Right lobe of liver (tissue), 6 donors: ENCODE results near the gene MTCP1. TPM values are rescaled to one million over a fixed set of nuclear protein-coding genes. Genes with fewer than 3 reads are reported as not detected.
A peak's percentile ranks its signal among the peaks of the same experiment; 100 is the strongest.

Source experiments
- ATAC-seq, 4 donors: fragments of 200-7000 bp; cut with Tn5 transposase; one replicate each; pipeline ENCODE4 v1.9.1; 2020; ENCODE audit warnings: mild to moderate bottlenecking in 4 of 4, moderate library complexity in 4 of 4
- DNase-seq, 3 donors: peaks; one replicate each; pipeline ENCODE4 v3.0.0-alpha.2; 2020
- H3K27ac ChIP-seq, 3 donors: fragments of 200-600 bp; one replicate each; pipeline ENCODE4 v1.8.0; 2022
- H3K27me3 ChIP-seq, 2 donors: fragments of 200-600 bp; one replicate each; pipeline ENCODE4 v1.8.0; 2022
- H3K36me3 ChIP-seq, 4 donors: fragments of 200-600 bp; sonication (generic) in 1 of 4; one replicate each; pipeline versions ENCODE4 v1.5.1 to v1.8.0; 2017 to 2022; ENCODE audit warnings: control low read depth in 1 of 4
- H3K4me1 ChIP-seq, 4 donors: fragments of 200-600 bp; sonication (generic) in 1 of 4; one replicate each; pipeline versions ENCODE4 v1.5.1 to v1.8.0; 2017 to 2022; ENCODE audit warnings: control low read depth in 1 of 4
- H3K4me3 ChIP-seq, 3 donors: fragments of 200-600 bp; one replicate each; pipeline ENCODE4 v1.8.0; 2022
- H3K9me3 ChIP-seq, 4 donors: fragments of 200-600 bp; sonication (generic) in 1 of 4; one replicate each; pipeline versions ENCODE4 v1.5.1 to v1.8.0; 2017 to 2022; ENCODE audit warnings: control low read depth in 1 of 4
- POLR2A ChIP-seq: fragments of 450-650 bp; IDR thresholded peaks from one replicate; pipeline ENCODE4 v1.6.1; 2017; ENCODE audit warnings: antibody characterized with exemption, mild to moderate bottlenecking
- WGBS: methylation state at CpG from one replicate; pipeline ENCODE4 v1.1.6; 2018; ENCODE audit warnings: low coverage, low lambda C conversion rate; ENCODE audit not compliant: insufficient coverage; ENCODE audit errors: missing lambda C conversion rate; 5-methylcytosine and 5-hydroxymethylcytosine counted together
- intact Hi-C, 2 donors: fragments of 100-400 bp; cut with DNase I; formaldehyde crosslinking; loops; one replicate each; pipeline versions ENCODE4 v1.11.2 to v1.14.1; 2022
- long read RNA-seq: library from polyadenylated mRNA; unstranded; transcript quantifications from one replicate; pipeline ENCODE4 v2.0.0, GENCODE V29; 2019
- total RNA-seq, 6 experiments: library from RNA; depleted of rRNA in 2 of 6; stranded (reverse); fragments of >200 nt in 2 of 6; fragmentation: NEBNext Ultra II Directional in 3 of 6; extraction: Animal tissue kit (Norgen Biotek cat#: 25700) in 3 of 6; gene quantifications; one replicate each; pipeline versions ENCODE4 v1.1.0 to v1.2.4, GENCODE V29; 2016 to 2023
- TF ChIP-seq, protein P1 (sequence below), 4 donors: fragments of 200-600 bp in 3 of 4; fragments of 450-650 bp in 1 of 4; IDR thresholded peaks; one replicate each; pipeline versions ENCODE4 v1.5.1 to v1.8.0; 2016 to 2022; ENCODE audit warnings: antibody characterized with exemption in 4 of 4, mild to moderate bottlenecking in 2 of 4
- donor health status: DM: no; HTN: yes; CAD: no.
- donor health status: DM: no; HTN: no; CAD: no.
- donor health status: DM: no; HTN: no; CAD: no.
- donor health status: DM: no; HTN: yes; CAD: no.
- donor health status: DM: no; HTN: yes; CAD: no.

The MTCP1 gene
- 10 to 100 TPM in 4 of 6 experiments, 1 to 10 TPM in 1, under 1 TPM in 1; 0.98 to 26.8 (median 16.6) TPM for total RNA-seq
- long read RNA-seq, partial matches to known transcripts, result 0 of 2 reads
- long read RNA-seq, other reads (novel, unspliced or antisense), result 2 of 2 reads

- Histone ChIP-seq H3K27me3 (no peaks in the 10 kb centered on the region), H3K36me3 (peaks cover 0 to 3% (median 1%) of the 10 kb centered on the region in 4 donors), H3K4me3 (peak within 1 kb of the TSS; percentile 62 to 66 (median 63)), H3K4me1 (peaks cover 0 to 9% (median 0%) of the 10 kb centered on the region in 4 donors), H3K27ac (peak within 1 kb of the TSS; percentile 52 to 88 (median 78)), H3K9me3 (no peaks in the 10 kb centered on the region)
- intact Hi-C loops, result no loop called here
- 28% methylated on average over 18 of the region's 81 CpGs for WGBS
- peak; percentile 83 to 95 (median 92) for ATAC-seq
- TF ChIP-seq POLR2A, result peak; percentile 80
- TF ChIP-seq, protein P1, sequence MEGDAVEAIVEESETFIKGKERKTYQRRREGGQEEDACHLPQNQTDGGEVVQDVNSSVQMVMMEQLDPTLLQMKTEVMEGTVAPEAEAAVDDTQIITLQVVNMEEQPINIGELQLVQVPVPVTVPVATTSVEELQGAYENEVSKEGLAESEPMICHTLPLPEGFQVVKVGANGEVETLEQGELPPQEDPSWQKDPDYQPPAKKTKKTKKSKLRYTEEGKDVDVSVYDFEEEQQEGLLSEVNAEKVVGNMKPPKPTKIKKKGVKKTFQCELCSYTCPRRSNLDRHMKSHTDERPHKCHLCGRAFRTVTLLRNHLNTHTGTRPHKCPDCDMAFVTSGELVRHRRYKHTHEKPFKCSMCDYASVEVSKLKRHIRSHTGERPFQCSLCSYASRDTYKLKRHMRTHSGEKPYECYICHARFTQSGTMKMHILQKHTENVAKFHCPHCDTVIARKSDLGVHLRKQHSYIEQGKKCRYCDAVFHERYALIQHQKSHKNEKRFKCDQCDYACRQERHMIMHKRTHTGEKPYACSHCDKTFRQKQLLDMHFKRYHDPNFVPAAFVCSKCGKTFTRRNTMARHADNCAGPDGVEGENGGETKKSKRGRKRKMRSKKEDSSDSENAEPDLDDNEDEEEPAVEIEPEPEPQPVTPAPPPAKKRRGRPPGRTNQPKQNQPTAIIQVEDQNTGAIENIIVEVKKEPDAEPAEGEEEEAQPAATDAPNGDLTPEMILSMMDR (IDR thresholded peaks at IDR 0.05), result peak in 1 of 4 donors; percentile 9
- peak; percentile 86 to 90 (median 87) for DNase-seq
These were observed at the start of gene MTCP1, which contains the start of the genes BRCC3 and CMC4 for GRCh38 chrX:155070975-155071693. MTCP1 (minus strand) TSS chrX:155071136; CDS start chrX:155066010, 5,126 bp downstream. BRCC3 (plus strand) TSS chrX:155071508; CDS start chrX:155071528, 20 bp downstream. CMC4 (minus strand) TSS chrX:155071136; CDS start chrX:155064023, 7,113 bp downstream.

DNA sequence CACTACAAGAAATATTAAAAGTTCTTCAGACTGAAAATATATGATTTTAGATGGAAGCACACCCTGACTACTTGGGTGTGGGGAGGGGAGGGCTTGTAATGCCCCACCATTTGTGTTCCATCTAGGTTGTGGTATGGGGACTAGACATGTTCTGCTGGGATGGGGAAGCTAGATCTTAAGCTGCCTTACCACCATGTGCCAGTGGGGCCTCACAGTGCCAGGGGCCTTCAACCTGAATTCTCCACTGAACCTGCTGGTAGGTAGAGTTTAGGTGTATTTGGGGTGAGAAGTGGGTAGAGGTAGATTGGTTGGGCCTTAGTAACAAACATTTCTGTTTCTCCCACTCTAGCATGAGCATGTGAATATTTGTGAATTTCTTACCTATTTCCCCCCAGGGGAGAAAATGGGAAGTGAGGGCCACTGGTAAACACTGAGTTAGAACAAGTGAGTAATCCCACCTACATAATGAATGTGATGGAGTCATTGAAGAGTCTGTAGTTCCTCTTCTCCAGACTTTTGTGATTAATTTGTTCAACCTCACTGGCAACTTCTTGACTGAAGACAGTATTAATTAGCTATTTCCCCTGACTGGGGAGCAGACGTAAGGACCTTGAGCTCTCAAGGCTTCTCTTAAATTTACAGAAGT is 44.4 kb upstream of the MTCP1 start:
- Histone ChIP-seq H3K36me3 (no peaks in the 10 kb centered on the region), H3K4me3 (no peak overlapping the region), H3K27ac (no peak overlapping the region), H3K4me1 (no peaks in the 10 kb centered on the region), H3K9me3 (no peaks in the 10 kb centered on the region), H3K27me3 (no peaks in the 10 kb centered on the region)
- DNase-seq, result no peak
- intact Hi-C loops, result no loop called here
- WGBS, result no CpG with 5 or more reads among the region's 1 CpG
- ATAC-seq, result no peak
- TF ChIP-seq, protein P1 (IDR thresholded peaks at IDR 0.05), result no peak
- TF ChIP-seq POLR2A, result no peak

GRCh38 chrX:155113097-155113496 is 42.2 kb upstream of the MTCP1 start:
- intact Hi-C loops, result no loop called here
- 59% methylated on average over 4 of the region's 4 CpGs for WGBS
- TF ChIP-seq, protein P1 (IDR thresholded peaks at IDR 0.05), result no peak
- no peak for TF ChIP-seq POLR2A
- H3K9me3 ChIP-seq, result no peaks in the 10 kb centered on the region
- no peak overlapping the region for H3K27ac ChIP-seq
- no peaks in the 10 kb centered on the region for H3K4me1 ChIP-seq
- H3K4me3 ChIP-seq, result no peak overlapping the region
- DNase-seq (no peak), ATAC-seq (no peak)
- H3K27me3 ChIP-seq, result no peaks in the 10 kb centered on the region
- no peaks in the 10 kb centered on the region for H3K36me3 ChIP-seq

GRCh38 chrX:155112171-155112570 is 41.2 kb upstream of the MTCP1 start:
- intact Hi-C loops, result no loop called here
- H3K36me3 ChIP-seq, result no peaks in the 10 kb centered on the region
- H3K27me3 ChIP-seq, result no peaks in the 10 kb centered on the region
- 76% methylated on average over 3 of the region's 3 CpGs for WGBS
- H3K4me3 ChIP-seq, result no peak overlapping the region
- TF ChIP-seq, protein P1 (IDR thresholded peaks at IDR 0.05), result no peak
- no peak for TF ChIP-seq POLR2A
- no peaks in the 10 kb centered on the region for H3K9me3 ChIP-seq
- no peak for DNase-seq
- no peak overlapping the region for H3K27ac ChIP-seq
- H3K4me1 ChIP-seq, result no peaks in the 10 kb centered on the region
- ATAC-seq, result no peak
